WTC11 (cell line): ENCODE measurements around the gene SLC22A12. TPM values are rescaled to one million over a fixed set of nuclear protein-coding genes. Genes with fewer than 3 reads are reported as not detected.
A peak's percentile ranks its signal among the peaks of the same experiment; 100 is the strongest.

Experiments
- ATAC-seq: fragments of 200-7000 bp; cut with Tn5 transposase; 2 replicates; pipeline ENCODE4 v1.10.0; 2021; ENCODE audit warnings: mild to moderate bottlenecking, moderate library complexity
- CTCF ChIA-PET: fragments of 300-600 bp; sonication (Branson Sonifier 250); formaldehyde crosslinking; loops from one replicate; lab custom pipeline; 2021; ENCODE audit warnings: antibody characterized with exemption; lab: Charles Lee
- POLR2A ChIA-PET: fragments of 350-600 bp; sonication (Branson Sonifier 250); formaldehyde crosslinking; loops from one replicate; lab custom pipeline; 2021; ENCODE audit warnings: antibody characterized with exemption; lab: Charles Lee
- DNase-seq: peaks from one replicate; pipeline ENCODE4 v3.0.0; 2021; ENCODE audit warnings: low spot score
- H3K27ac Mint-ChIP-seq: 2 replicates; pipeline ENCODE4 v1.8.0; 2021; ENCODE audit warnings: mixed read lengths
- H3K27me3 Mint-ChIP-seq: 2 replicates; pipeline ENCODE4 v1.8.0; 2021; ENCODE audit warnings: low read depth, mild to moderate bottlenecking, moderate library complexity, mixed read lengths
- H3K36me3 Mint-ChIP-seq: 2 replicates; pipeline ENCODE4 v1.8.0; 2021; ENCODE audit warnings: mixed read lengths
- H3K4me1 Mint-ChIP-seq: 2 replicates; pipeline ENCODE4 v1.8.0; 2022; ENCODE audit warnings: mixed read lengths
- H3K4me3 Mint-ChIP-seq: 2 replicates; pipeline ENCODE4 v1.8.0; 2021; ENCODE audit warnings: mild to moderate bottlenecking, moderate library complexity, mixed read lengths
- H3K9me3 Mint-ChIP-seq: 2 replicates; pipeline ENCODE4 v1.8.0; 2021; ENCODE audit warnings: mixed read lengths
- CDX4 ChIP-seq: fragments of 250-450 bp; sonication (Bioruptor Pico); IDR thresholded peaks from 2 replicates; pipeline ENCODE4 v1.9.0; 2021; ENCODE audit warnings: moderate library complexity, mild to moderate bottlenecking, inconsistent platforms, borderline replicate concordance
- KAT7 ChIP-seq: sonication (generic); formaldehyde crosslinking; IDR thresholded peaks from 2 replicates; pipeline ENCODE4 v1.8.1; 2023; ENCODE audit warnings: missing genetic modification reagents, mild to moderate bottlenecking, borderline replicate concordance
- NFATC4 ChIP-seq: fragments of 250-450 bp; sonication (Bioruptor Pico); IDR thresholded peaks from 2 replicates; pipeline ENCODE4 v1.9.0; 2021; ENCODE audit warnings: mild to moderate bottlenecking
- NFE2L1 ChIP-seq: sonication (generic); formaldehyde crosslinking; IDR thresholded peaks from 2 replicates; pipeline ENCODE4 v1.8.1; 2023; ENCODE audit warnings: missing genetic modification reagents
- NR1H2 ChIP-seq: sonication (generic); formaldehyde crosslinking; IDR thresholded peaks from 2 replicates; pipeline ENCODE4 v1.9.0; 2021; ENCODE audit warnings: mild to moderate bottlenecking, moderate library complexity, missing genetic modification reagents
- NR2C2 ChIP-seq: sonication (generic); formaldehyde crosslinking; IDR thresholded peaks from 2 replicates; pipeline ENCODE4 v1.8.0; 2022; ENCODE audit warnings: mild to moderate bottlenecking, missing genetic modification reagents
- PRDM15 ChIP-seq: sonication (generic); formaldehyde crosslinking; IDR thresholded peaks from 2 replicates; pipeline ENCODE4 v1.8.0; 2022; ENCODE audit warnings: missing genetic modification reagents
- ZNF263 ChIP-seq: sonication (generic); formaldehyde crosslinking; IDR thresholded peaks from 2 replicates; pipeline ENCODE4 v1.8.1; 2022; ENCODE audit warnings: low read depth, mild to moderate bottlenecking, moderate library complexity, missing genetic modification reagents
- ZNF425 ChIP-seq: fragments of 250-450 bp; sonication (Bioruptor Pico); conservative IDR thresholded peaks from 2 replicates; pipeline ENCODE4 v1.9.0; 2021; ENCODE audit warnings: mild to moderate bottlenecking
- total RNA-seq: library from RNA; stranded (reverse); gene quantifications from 3 replicates; pipeline ENCODE4 v1.2.3, GENCODE V29; 2021
- TF ChIP-seq, protein P1 (sequence below): sonication (generic); formaldehyde crosslinking; IDR thresholded peaks from 2 replicates; pipeline ENCODE4 v1.8.1; 2022; ENCODE audit warnings: missing genetic modification reagents, borderline replicate concordance
- TF ChIP-seq, protein P2 (sequence below): sonication (generic); formaldehyde crosslinking; IDR thresholded peaks from 2 replicates; pipeline ENCODE4 v1.8.0; 2022; ENCODE audit warnings: mild to moderate bottlenecking, missing genetic modification reagents

Gene SLC22A12
- total RNA-seq, 1 experiment from 2014 or later = not detected

DNA sequence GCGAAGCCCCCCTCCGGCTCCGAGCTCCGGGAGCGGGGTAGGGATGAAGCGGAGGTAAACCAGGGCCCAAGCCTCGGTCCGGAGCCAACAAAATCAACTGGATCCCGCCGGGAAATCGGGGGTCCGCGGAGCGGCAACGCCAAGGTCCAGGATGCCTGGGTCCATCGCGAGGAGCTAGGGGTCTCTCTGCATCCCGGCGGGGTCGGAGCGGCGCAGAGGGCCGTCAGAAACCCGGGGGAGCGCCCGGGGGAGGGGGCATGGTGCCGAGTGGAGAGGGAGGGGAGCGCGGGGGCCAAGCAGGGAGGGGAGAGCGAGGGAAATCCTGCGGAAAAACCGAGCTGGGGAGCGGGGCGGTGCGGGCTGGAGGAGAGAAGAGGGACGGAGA lies 51.8 kb downstream of the SLC22A12 start:
- H3K27me3 Mint-ChIP-seq = peaks cover 46% of the 10 kb centered on the region
- H3K4me3 Mint-ChIP-seq = peak overlapping the region; percentile 48
- DNase-seq (peak; percentile 46), ATAC-seq (no peak)
- H3K9me3 Mint-ChIP-seq = no peaks in the 10 kb centered on the region
- no peaks in the 10 kb centered on the region for H3K36me3 Mint-ChIP-seq
- POLR2A ChIA-PET = interaction anchor here (0.9 to 1.0 kb wide), 2 partner anchors 23 to 77 kb away, joined by 3 to 4 read pairs; no protein-coding TSS in a partner anchor
- CTCF ChIA-PET = interaction anchor here (0.8 to 5.5 kb wide), 12 partner anchors 8 to 288 kb away, joined by 4 to 72 read pairs (median 8); no protein-coding TSS in a partner anchor
- TF ChIP-seq PRDM15 (CRISPR knock-in tag) (no peak), NFATC4 (no peak), ZNF263 (no peak), KAT7 (CRISPR knock-in tag) (no peak), NR2C2 (no peak), CDX4 (CRISPR knock-in tag) (no peak), NFE2L1 (CRISPR knock-in tag) (no peak), ZNF425 (CRISPR knock-in tag) (no peak)
- TF ChIP-seq, protein P1, sequence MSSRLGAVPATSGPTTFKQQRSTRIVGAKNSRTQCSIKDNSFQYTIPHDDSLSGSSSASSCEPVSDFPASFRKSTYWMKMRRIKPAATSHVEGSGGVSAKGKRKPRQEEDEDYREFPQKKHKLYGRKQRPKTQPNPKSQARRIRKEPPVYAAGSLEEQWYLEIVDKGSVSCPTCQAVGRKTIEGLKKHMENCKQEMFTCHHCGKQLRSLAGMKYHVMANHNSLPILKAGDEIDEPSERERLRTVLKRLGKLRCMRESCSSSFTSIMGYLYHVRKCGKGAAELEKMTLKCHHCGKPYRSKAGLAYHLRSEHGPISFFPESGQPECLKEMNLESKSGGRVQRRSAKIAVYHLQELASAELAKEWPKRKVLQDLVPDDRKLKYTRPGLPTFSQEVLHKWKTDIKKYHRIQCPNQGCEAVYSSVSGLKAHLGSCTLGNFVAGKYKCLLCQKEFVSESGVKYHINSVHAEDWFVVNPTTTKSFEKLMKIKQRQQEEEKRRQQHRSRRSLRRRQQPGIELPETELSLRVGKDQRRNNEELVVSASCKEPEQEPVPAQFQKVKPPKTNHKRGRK (CRISPR knock-in tag) = no peak
- no peak overlapping the region for H3K27ac Mint-ChIP-seq
- peaks cover 22% of the 10 kb centered on the region for H3K4me1 Mint-ChIP-seq

GRCh38 chr11:64643256-64643881 lies 52.3 kb downstream of the SLC22A12 start:
- DNase-seq (peak; percentile 65), ATAC-seq (peak; percentile 53)
- H3K27ac Mint-ChIP-seq = no peak overlapping the region
- H3K9me3 Mint-ChIP-seq = no peaks in the 10 kb centered on the region
- peaks cover 44% of the 10 kb centered on the region for H3K27me3 Mint-ChIP-seq
- H3K36me3 Mint-ChIP-seq = no peaks in the 10 kb centered on the region
- ChIA-PET POLR2A (interaction anchor here (0.9 to 1.0 kb wide), 2 partner anchors 24 to 77 kb away, joined by 3 to 4 read pairs; no protein-coding TSS in a partner anchor), CTCF (interaction anchor here (0.8 to 5.5 kb wide), 12 partner anchors 10 to 288 kb away, joined by 4 to 72 read pairs (median 8); no protein-coding TSS in a partner anchor)
- no peak for TF ChIP-seq NR1H2
- TF ChIP-seq, protein P2, sequence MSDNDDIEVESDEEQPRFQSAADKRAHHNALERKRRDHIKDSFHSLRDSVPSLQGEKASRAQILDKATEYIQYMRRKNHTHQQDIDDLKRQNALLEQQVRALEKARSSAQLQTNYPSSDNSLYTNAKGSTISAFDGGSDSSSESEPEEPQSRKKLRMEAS = 0 out of 2 replicates have a peak, but pooled peaks have one; percentile 16
- peaks cover 22% of the 10 kb centered on the region for H3K4me1 Mint-ChIP-seq
- H3K4me3 Mint-ChIP-seq = peak overlapping the region; percentile 80
